Measurements from ENCODE around the gene TPRG1L. TPM values are rescaled to one million over a fixed set of nuclear protein-coding genes. Genes with fewer than 3 reads are reported as not detected.
A peak's percentile ranks its signal among the peaks of the same experiment; 100 is the strongest.

Gene TPRG1L
- total and polyA plus RNA-seq, 10 of the 15 experiments (the other 5 are each of a cell fraction or from before 2014, with no cell fraction given) = 1.5 to 16.5 (median 8.0) TPM

GRCh38 chr1:3590951-3591865, 33.6 kb upstream of the TPRG1L start:
- TF ChIP-seq ETV6 (conservative IDR thresholded peaks at IDR 0.05 in 1 of 2, IDR thresholded peaks at IDR 0.05 in 1 of 2; ENCODE audit: borderline replicate concordance in 1 of 2, low read depth in 1 of 2) (no peak), GATAD2B (conservative IDR thresholded peaks at IDR 0.05; ENCODE audit: low read depth) (no peak), SMC3 (IDR thresholded peaks at IDR 0.05; ENCODE audit: borderline replicate concordance, low read length) (no peak)
- ChIA-PET POLR2A (no interaction called here), SMC1A (ENCODE audit: uncharacterized antibody, unreplicated experiment) (no interaction called here), CTCF (no interaction called here), RAD21 (ENCODE audit: unreplicated experiment) (no interaction called here)
- Histone ChIP-seq H2AFZ (ENCODE audit: control insufficient read depth, low read depth, low read length) (no peak overlapping the region), H3K9me3 (replicated peaks; ENCODE audit: control insufficient read depth, insufficient read depth, low read length) (no peaks in the 10 kb centered on the region; the same call in 2 of the 3 replicates), H3K36me3 (ENCODE audit: control insufficient read depth in 2 of 2, insufficient read depth in 2 of 2, low read length in 1 of 2) (no peaks in the 10 kb centered on the region), H4K20me1 (ENCODE audit: control insufficient read depth, insufficient read depth) (no peaks in the 10 kb centered on the region), H3K9ac (ENCODE audit: control insufficient read depth, insufficient read depth, low read length) (no peak overlapping the region), H3K4me3 (no peak overlapping the region), H3K27me3 (replicated peaks in 1 of 2; ENCODE audit: control insufficient read depth in 2 of 2, insufficient read depth in 2 of 2, low read length in 1 of 2) (peaks cover 0 to 1% of the 10 kb centered on the region in 2 experiments; a peak in 2 of 4 replicates), H3K27ac (ENCODE audit: control insufficient read depth, insufficient read depth) (no peak overlapping the region), H3K79me2 (ENCODE audit: control insufficient read depth, insufficient read depth, low read length) (no peaks in the 10 kb centered on the region), H3K4me1 (ENCODE audit: control insufficient read depth, insufficient read depth, low read length) (no peaks in the 10 kb centered on the region), H3K4me2 (ENCODE audit: control insufficient read depth, insufficient read depth) (no peak overlapping the region)
- no peak for DNase-seq (ENCODE audit: low read depth, low spot score)
- ATAC-seq = no peak
- WGBS (ENCODE audit: insufficient coverage, insufficient replicate concordance, low lambda C conversion rate, missing lambda C conversion rate) = 60% methylated on average over 27 of the region's 33 CpGs
- no peak for FAIRE-seq
- in situ Hi-C loops (cut with MboI) (no loop called here), intact Hi-C loops (cut with micrococcal nuclease; ENCODE audit: unreplicated experiment) (no loop called here)
- BruUV-seq (replicated peaks) = no TSS peak

- CTCF ChIA-PET = interaction anchor here (0.7 to 1.2 kb wide), 2 partner anchors 21 to 27 kb away, joined by 3 read pairs; no protein-coding TSS in a partner anchor
- TF ChIP-seq SPI1 (IDR thresholded peaks at IDR 0.05; ENCODE audit: borderline replicate concordance, insufficient read depth, low read depth, low read length) = peak; percentile 12; the same call in 1 of the 2 replicates
- TF ChIP-seq ZNF622 (IDR thresholded peaks at IDR 0.05) = no peak
- H3K9ac ChIP-seq (ENCODE audit: control insufficient read depth, insufficient read depth, low read length) = no peak overlapping the region
- BruUV-seq (replicated peaks) = no TSS peak
- ATAC-seq (no peak), DNase-seq (ENCODE audit: low read depth, low spot score) (no peak), FAIRE-seq (no peak)
- in situ Hi-C loops (cut with MboI) = no loop called here
- SMC1A ChIA-PET (ENCODE audit: uncharacterized antibody, unreplicated experiment) = interaction anchor here (0.9 to 1.4 kb wide), 2 partner anchors 21 to 28 kb away, joined by 3 read pairs; no protein-coding TSS in a partner anchor
- H3K4me3 ChIP-seq = no peak overlapping the region
- peaks cover 0 to 1% of the 10 kb centered on the region in 2 experiments; a peak in 2 of 4 replicates for H3K27me3 ChIP-seq (replicated peaks in 1 of 2; ENCODE audit: control insufficient read depth in 2 of 2, insufficient read depth in 2 of 2, low read length in 1 of 2)
- RAD21 ChIA-PET (ENCODE audit: unreplicated experiment) = no interaction called here
- H3K36me3 ChIP-seq (ENCODE audit: control insufficient read depth in 2 of 2, insufficient read depth in 2 of 2, low read length in 1 of 2) = no peaks in the 10 kb centered on the region
- POLR2A ChIA-PET = no interaction called here
- H3K4me1 ChIP-seq (ENCODE audit: control insufficient read depth, insufficient read depth, low read length) = 0 out of 2 replicates have a peak, but pooled peaks cover 4% of the 10 kb centered on the region
- intact Hi-C loops (cut with micrococcal nuclease; ENCODE audit: unreplicated experiment) = no loop called here
- H3K79me2 ChIP-seq (ENCODE audit: control insufficient read depth, insufficient read depth, low read length) = no peaks in the 10 kb centered on the region
- H4K20me1 ChIP-seq (ENCODE audit: control insufficient read depth, insufficient read depth) = no peaks in the 10 kb centered on the region
- 0% methylated on average over 7 of the region's 17 CpGs for WGBS (ENCODE audit: insufficient coverage, insufficient replicate concordance, low lambda C conversion rate, missing lambda C conversion rate)
- no peak overlapping the region for H2AFZ ChIP-seq (ENCODE audit: control insufficient read depth, low read depth, low read length)
- no peak overlapping the region for H3K27ac ChIP-seq (ENCODE audit: control insufficient read depth, insufficient read depth)
- H3K4me2 ChIP-seq (ENCODE audit: control insufficient read depth, insufficient read depth) = no peak overlapping the region
- H3K9me3 ChIP-seq (replicated peaks; ENCODE audit: control insufficient read depth, insufficient read depth, low read length) = no peaks in the 10 kb centered on the region
Observed at GRCh38 chr1:3593334-3593733, 31.5 kb upstream of the TPRG1L start.

Measured in GM12878 (cell line).